ENCODE data around the gene EIF5. TPM values are rescaled to one million over a fixed set of nuclear protein-coding genes. Genes with fewer than 3 reads are reported as not detected.

The EIF5 gene
- total and polyA plus RNA-seq, 2 of the 4 experiments (the other 2 are of a cell fraction), result 181 to 241 TPM

DNA sequence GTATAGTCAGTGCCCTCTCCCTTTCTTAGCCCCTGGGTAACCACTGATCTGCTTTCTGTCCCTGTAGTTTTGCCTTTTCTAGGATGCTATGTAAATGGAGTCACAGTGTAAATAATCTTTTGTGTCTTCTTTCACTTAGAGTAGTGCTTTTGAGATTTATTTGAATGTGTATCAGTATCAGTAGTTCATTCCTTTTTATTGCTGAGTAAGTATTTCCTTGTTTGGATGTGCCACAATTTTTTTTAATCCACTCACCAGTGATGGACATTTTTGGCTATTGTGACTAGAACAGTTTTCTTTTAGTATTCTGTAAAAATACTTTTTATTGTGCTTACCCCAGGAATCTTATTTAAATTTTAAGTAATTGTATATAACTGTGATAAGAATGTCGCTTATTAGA is 54.6 kb downstream of the EIF5 start:
- peak; percentile 93 for TF ChIP-seq MAFK (IDR thresholded peaks at IDR 0.05; ENCODE audit: low read depth, low read length)
- TF ChIP-seq, protein P1, sequence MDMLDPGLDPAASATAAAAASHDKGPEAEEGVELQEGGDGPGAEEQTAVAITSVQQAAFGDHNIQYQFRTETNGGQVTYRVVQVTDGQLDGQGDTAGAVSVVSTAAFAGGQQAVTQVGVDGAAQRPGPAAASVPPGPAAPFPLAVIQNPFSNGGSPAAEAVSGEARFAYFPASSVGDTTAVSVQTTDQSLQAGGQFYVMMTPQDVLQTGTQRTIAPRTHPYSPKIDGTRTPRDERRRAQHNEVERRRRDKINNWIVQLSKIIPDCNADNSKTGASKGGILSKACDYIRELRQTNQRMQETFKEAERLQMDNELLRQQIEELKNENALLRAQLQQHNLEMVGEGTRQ (IDR thresholded peaks at IDR 0.05; ENCODE audit: low read depth, low read length), result no peak
- H3K56ac ChIP-seq (ENCODE audit: extremely low read depth, insufficient read depth, low read length), result no peak overlapping the region
- H3K23ac ChIP-seq (ENCODE audit: low read depth, low read length), result no peak overlapping the region
- ATAC-seq (ENCODE audit: low read depth) (no peak), DNase-seq (no peak)
- no peak overlapping the region for H3K4ac ChIP-seq (ENCODE audit: low read depth, low read length)
- H2BK120ac ChIP-seq (ENCODE audit: low read depth, low read length), result no peak overlapping the region
- H2BK15ac ChIP-seq (ENCODE audit: low read depth, low read length), result no peak overlapping the region
- in situ Hi-C loops (cut with MboI; ENCODE audit: low sequenced_read_pairs) (no loop called here), dilution Hi-C loops (cut with HindIII; ENCODE audit: low sequenced_read_pairs, unreplicated experiment) (no loop called here), intact Hi-C loops (cut with micrococcal nuclease) (no loop called here)
- H3K9ac ChIP-seq (ENCODE audit: low read depth, low read length), result no peak overlapping the region
- peaks cover 9% of the 10 kb centered on the region for H3K9me1 ChIP-seq (ENCODE audit: insufficient read depth, low read length)
- no peak overlapping the region for H4K5ac ChIP-seq (ENCODE audit: low read depth, low read length)
- H3K27me3 ChIP-seq (ENCODE audit: control insufficient read depth, insufficient read depth, low read length), result no peaks in the 10 kb centered on the region
- H2AK9ac ChIP-seq (replicated peaks; ENCODE audit: low read depth, low read length, poor library complexity), result no peak overlapping the region
- H3K36me3 ChIP-seq (ENCODE audit: control insufficient read depth, insufficient read depth, low read length), result no peaks in the 10 kb centered on the region
- ChIA-PET POLR2A (ENCODE audit: unreplicated experiment) (no interaction called here), CTCF (no interaction called here)
- peak overlapping the region; percentile 59; the same call in 1 of the 2 replicates for H3K4me2 ChIP-seq (ENCODE audit: low read depth, low read length)
- H4K91ac ChIP-seq (ENCODE audit: insufficient read depth, low read depth, low read length), result no peak overlapping the region
- H2AK5ac ChIP-seq (ENCODE audit: low read depth, low read length), result no peak overlapping the region
- H3K18ac ChIP-seq (ENCODE audit: low read depth, low read length), result no peak overlapping the region
- no peaks in the 10 kb centered on the region for H3K9me3 ChIP-seq (ENCODE audit: control insufficient read depth, insufficient read depth, low read length)
- no CpG with 5 or more reads among the region's 1 CpG for WGBS, 2 experiments (ENCODE audit: extremely low coverage in 2 of 2, insufficient read length in 1 of 2)
- H3K4me3 ChIP-seq (ENCODE audit: insufficient read depth, low read depth, low read length), result no peak overlapping the region
- no peak overlapping the region for H2BK20ac ChIP-seq (ENCODE audit: low read depth, low read length)
- H3K14ac ChIP-seq (replicated peaks; ENCODE audit: low read depth, low read length), result no peak overlapping the region
- H4K20me1 ChIP-seq (ENCODE audit: insufficient read depth, low read length), result peaks cover 79% of the 10 kb centered on the region
- no peak overlapping the region for H3K27ac ChIP-seq (ENCODE audit: insufficient read depth, low read length)
- no peak overlapping the region for H2AFZ ChIP-seq (replicated peaks; ENCODE audit: low read length, poor library complexity)
- peaks cover 5 to 37% of the 10 kb centered on the region in 2 experiments; a peak in 3 of 4 replicates for H3K79me1 ChIP-seq (ENCODE audit: low read depth in 1 of 2, low read length in 2 of 2)
- H2BK5ac ChIP-seq (ENCODE audit: low read depth, low read length, poor library complexity, severe bottlenecking), result no peak overlapping the region
- H4K8ac ChIP-seq (ENCODE audit: low read depth in 2 of 2, low read length in 2 of 2), result no peak overlapping the region
- BruUV-seq (replicated peaks), result no TSS peak
- H3K4me1 ChIP-seq (ENCODE audit: control insufficient read depth, insufficient read depth, low read length), result peaks cover 11% of the 10 kb centered on the region
